Stomach (tissue), 4 donors: ENCODE data around the gene LPAR1.

Source experiments
- EP300 ChIP-seq: sonication (generic); formaldehyde crosslinking; IDR thresholded peaks from one replicate; pipeline ENCODE4 v1.6.1; 2017; ENCODE audit warnings: antibody characterized with exemption
- POLR2A ChIP-seq, 4 donors: fragments of 450-650 bp; IDR thresholded peaks; one replicate each; pipeline ENCODE4 v1.6.1; 2016; ENCODE audit warnings: antibody characterized with exemption in 4 of 4, control low read depth in 2 of 4, mild to moderate bottlenecking in 1 of 4, moderate library complexity in 1 of 4
- POLR2AphosphoS5 ChIP-seq, 3 donors: sonication (generic); formaldehyde crosslinking; IDR thresholded peaks; one replicate each; pipeline ENCODE4 v1.6.1; 2016; ENCODE audit warnings: antibody characterized with exemption in 3 of 3
- TF ChIP-seq, protein P1 (sequence below), 7 experiments: fragments of 450-650 bp in 4 of 7; fragments of 200-600 bp in 3 of 7; sonication (generic) in 3 of 7; IDR thresholded peaks; one replicate each; pipeline ENCODE4 v1.5.1; 2016 to 2019; ENCODE audit warnings: antibody characterized with exemption in 7 of 7, control low read depth in 2 of 7, mild to moderate bottlenecking in 1 of 7

GRCh38 chr9:111003182-111003581 lies 35.1 kb downstream of the LPAR1 start:
- TF ChIP-seq, protein P1, sequence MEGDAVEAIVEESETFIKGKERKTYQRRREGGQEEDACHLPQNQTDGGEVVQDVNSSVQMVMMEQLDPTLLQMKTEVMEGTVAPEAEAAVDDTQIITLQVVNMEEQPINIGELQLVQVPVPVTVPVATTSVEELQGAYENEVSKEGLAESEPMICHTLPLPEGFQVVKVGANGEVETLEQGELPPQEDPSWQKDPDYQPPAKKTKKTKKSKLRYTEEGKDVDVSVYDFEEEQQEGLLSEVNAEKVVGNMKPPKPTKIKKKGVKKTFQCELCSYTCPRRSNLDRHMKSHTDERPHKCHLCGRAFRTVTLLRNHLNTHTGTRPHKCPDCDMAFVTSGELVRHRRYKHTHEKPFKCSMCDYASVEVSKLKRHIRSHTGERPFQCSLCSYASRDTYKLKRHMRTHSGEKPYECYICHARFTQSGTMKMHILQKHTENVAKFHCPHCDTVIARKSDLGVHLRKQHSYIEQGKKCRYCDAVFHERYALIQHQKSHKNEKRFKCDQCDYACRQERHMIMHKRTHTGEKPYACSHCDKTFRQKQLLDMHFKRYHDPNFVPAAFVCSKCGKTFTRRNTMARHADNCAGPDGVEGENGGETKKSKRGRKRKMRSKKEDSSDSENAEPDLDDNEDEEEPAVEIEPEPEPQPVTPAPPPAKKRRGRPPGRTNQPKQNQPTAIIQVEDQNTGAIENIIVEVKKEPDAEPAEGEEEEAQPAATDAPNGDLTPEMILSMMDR (IDR thresholded peaks at IDR 0.05), result no peak
- TF ChIP-seq POLR2A (IDR thresholded peaks at IDR 0.05) (no peak), POLR2AphosphoS5 (IDR thresholded peaks at IDR 0.05) (no peak), EP300 (no peak)
